Osteoblast (primary cell): ENCODE measurements around the gene HSPBP1. TPM values are rescaled to one million over a fixed set of nuclear protein-coding genes. Genes with fewer than 3 reads are reported as not detected.

Experiments
- DNase-seq: peaks from one replicate; pipeline ENCODE4 v3.0.0; 2011; ENCODE audit warnings: low spot score, mixed read lengths; ENCODE audit not compliant: insufficient read length; ENCODE audit errors: missing footprints
- H2AFZ ChIP-seq: 2 replicates; pipeline ENCODE4 v1.6.0; 2011; ENCODE audit warnings: mild to moderate bottlenecking, low read length
- H3K27ac ChIP-seq: 2 replicates; pipeline ENCODE4 v1.5.1; 2011; ENCODE audit warnings: mild to moderate bottlenecking, low read depth, low read length, moderate library complexity
- H3K27me3 ChIP-seq: 2 replicates; pipeline ENCODE4 v1.6.0; 2012; ENCODE audit warnings: mild to moderate bottlenecking, control low read depth, inconsistent platforms, low read length, moderate library complexity; ENCODE audit not compliant: insufficient read depth
- H3K36me3 ChIP-seq: 2 replicates; pipeline ENCODE4 v1.5.1; 2011; ENCODE audit warnings: mild to moderate bottlenecking, low read length, control low read depth, moderate library complexity; ENCODE audit not compliant: insufficient read depth
- H3K4me1 ChIP-seq: 2 replicates; pipeline ENCODE4 v1.5.1; 2011; ENCODE audit warnings: mild to moderate bottlenecking, low read length, control low read depth, moderate library complexity; ENCODE audit not compliant: insufficient read depth
- H3K4me2 ChIP-seq: 2 replicates; pipeline ENCODE4 v1.6.0; 2011; ENCODE audit warnings: mild to moderate bottlenecking, low read length; ENCODE audit not compliant: insufficient read depth
- H3K4me3 ChIP-seq: fragments of 200-600 bp; sonication (generic); 3 replicates; pipeline ENCODE4 v1.5.1; 2012; ENCODE audit warnings: mild to moderate bottlenecking, low read length, inconsistent platforms; ENCODE audit not compliant: insufficient read depth
- H3K79me2 ChIP-seq: 2 replicates; pipeline ENCODE4 v1.6.0; 2012; ENCODE audit warnings: mild to moderate bottlenecking, low read length, control low read depth, inconsistent platforms; ENCODE audit not compliant: insufficient read depth
- H3K9me3 ChIP-seq: 2 replicates; pipeline ENCODE4 v1.5.1; 2011; ENCODE audit warnings: low read depth, low read length, control low read depth
- H4K20me1 ChIP-seq: 2 replicates; pipeline ENCODE4 v1.6.0; 2012; ENCODE audit warnings: mild to moderate bottlenecking, low read length, control low read depth; ENCODE audit not compliant: insufficient read depth
- total RNA-seq: library from RNA; depleted of rRNA; stranded (reverse); fragments of >200 nt; gene quantifications from 2 replicates; pipeline ENCODE4 v1.2.3, GENCODE V29; 2012
- TF ChIP-seq, protein P1 (sequence below): IDR thresholded peaks from 2 replicates; pipeline ENCODE4 v1.5.1; 2011; ENCODE audit warnings: mild to moderate bottlenecking, low read depth, low read length, moderate library complexity; ENCODE audit errors: extremely low read depth

Gene HSPBP1
- total RNA-seq, 1 donor, result 26.4 TPM

DNA sequence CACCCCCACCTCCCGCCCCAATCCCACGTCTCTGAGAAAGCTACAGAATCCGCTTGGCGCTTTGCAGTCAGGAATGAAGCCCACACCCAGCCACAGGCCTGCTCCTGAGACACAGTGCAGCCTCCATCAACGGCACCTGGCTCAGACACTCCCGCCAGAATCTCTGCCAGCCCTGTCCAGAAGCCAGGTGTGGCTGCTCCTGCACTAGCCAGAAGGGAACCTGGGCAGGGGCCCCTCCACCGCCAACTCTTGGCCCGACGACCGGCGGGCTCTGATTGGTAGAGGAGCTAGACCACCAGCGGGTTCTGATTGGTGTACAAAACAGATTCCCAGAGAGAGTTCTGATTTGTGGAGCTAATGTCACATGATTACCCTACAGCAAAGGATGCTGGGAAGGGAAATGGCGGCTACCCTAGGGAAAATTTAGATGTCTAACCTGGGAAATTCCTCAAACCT lies 18.2 kb downstream of the HSPBP1 start:
- H2AFZ ChIP-seq, result no peak overlapping the region
- no peak overlapping the region for H3K27ac ChIP-seq
- TF ChIP-seq, protein P1, sequence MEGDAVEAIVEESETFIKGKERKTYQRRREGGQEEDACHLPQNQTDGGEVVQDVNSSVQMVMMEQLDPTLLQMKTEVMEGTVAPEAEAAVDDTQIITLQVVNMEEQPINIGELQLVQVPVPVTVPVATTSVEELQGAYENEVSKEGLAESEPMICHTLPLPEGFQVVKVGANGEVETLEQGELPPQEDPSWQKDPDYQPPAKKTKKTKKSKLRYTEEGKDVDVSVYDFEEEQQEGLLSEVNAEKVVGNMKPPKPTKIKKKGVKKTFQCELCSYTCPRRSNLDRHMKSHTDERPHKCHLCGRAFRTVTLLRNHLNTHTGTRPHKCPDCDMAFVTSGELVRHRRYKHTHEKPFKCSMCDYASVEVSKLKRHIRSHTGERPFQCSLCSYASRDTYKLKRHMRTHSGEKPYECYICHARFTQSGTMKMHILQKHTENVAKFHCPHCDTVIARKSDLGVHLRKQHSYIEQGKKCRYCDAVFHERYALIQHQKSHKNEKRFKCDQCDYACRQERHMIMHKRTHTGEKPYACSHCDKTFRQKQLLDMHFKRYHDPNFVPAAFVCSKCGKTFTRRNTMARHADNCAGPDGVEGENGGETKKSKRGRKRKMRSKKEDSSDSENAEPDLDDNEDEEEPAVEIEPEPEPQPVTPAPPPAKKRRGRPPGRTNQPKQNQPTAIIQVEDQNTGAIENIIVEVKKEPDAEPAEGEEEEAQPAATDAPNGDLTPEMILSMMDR, result no peak
- H4K20me1 ChIP-seq, result peaks cover 13% of the 10 kb centered on the region
- no peak overlapping the region for H3K4me2 ChIP-seq
- H3K27me3 ChIP-seq, result no peaks in the 10 kb centered on the region
- H3K9me3 ChIP-seq, result no peaks in the 10 kb centered on the region
- no peaks in the 10 kb centered on the region for H3K36me3 ChIP-seq
- H3K4me1 ChIP-seq, result peaks cover 18% of the 10 kb centered on the region
- DNase-seq, result no peak
- no peak overlapping the region for H3K4me3 ChIP-seq
- peaks cover 27% of the 10 kb centered on the region for H3K79me2 ChIP-seq

- no peaks in the 10 kb centered on the region for H3K9me3 ChIP-seq
- peak overlapping the region; percentile 99 for H2AFZ ChIP-seq
- no peaks in the 10 kb centered on the region for H3K27me3 ChIP-seq
- H3K36me3 ChIP-seq, result no peaks in the 10 kb centered on the region
- H3K79me2 ChIP-seq, result peaks cover 41% of the 10 kb centered on the region
- peaks cover 33% of the 10 kb centered on the region for H4K20me1 ChIP-seq
- peak overlapping the region; percentile 94 for H3K4me3 ChIP-seq
- TF ChIP-seq, protein P1, result no peak
- DNase-seq, result no peak
- H3K4me1 ChIP-seq, result peaks cover 28% of the 10 kb centered on the region
- H3K27ac ChIP-seq, result peak overlapping the region; percentile 92
- peak overlapping the region; percentile 95 for H3K4me2 ChIP-seq
Observed at GRCh38 chr19:55259540-55260210, 20.2 kb downstream of the HSPBP1 start.

DNA sequence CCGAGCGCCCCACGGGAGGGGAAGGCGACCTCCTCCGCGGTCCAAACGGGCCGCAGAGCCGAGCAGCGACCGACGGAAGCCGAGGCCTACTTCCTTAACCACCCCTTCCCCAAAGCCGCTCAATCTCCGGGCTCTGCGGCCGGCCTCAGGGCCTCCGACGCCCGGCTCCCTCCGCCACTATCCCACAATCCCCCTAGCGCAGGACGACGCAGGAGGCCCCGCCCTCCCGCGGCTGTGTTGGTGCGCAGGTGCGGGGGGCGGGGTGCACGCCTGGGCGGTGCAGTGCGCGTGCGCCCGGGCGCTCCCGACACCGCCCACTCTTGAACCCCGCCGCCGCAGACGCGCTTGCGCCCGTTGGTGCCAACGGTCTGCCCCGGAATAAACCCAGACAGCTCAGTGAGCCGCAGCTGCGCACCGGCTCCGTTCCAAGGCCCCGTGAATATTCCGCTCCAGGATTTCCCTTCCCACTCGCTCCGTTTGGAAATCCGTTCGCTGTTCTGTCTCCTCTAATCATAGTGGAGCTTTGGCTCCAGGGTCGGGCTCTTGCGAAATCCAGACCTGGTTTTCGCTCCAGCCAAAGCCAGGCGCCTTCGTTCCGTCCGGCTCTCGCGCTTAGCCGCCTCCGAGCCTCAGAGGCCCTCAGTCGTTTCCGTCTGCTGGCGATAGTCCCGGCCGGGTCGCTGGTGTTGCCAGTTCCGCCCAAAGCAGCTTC lies 20.9 kb downstream of the HSPBP1 start, which contains the start of gene PPP6R1:
Gene PPP6R1 (minus strand): TSS at position 190 of the 712 bp plus-strand sequence. CDS start 11,914 bp downstream, outside the sequence.
- Histone ChIP-seq H3K9me3 (no peaks in the 10 kb centered on the region), H3K4me2 (peak within 1 kb of the TSS; percentile 95), H3K79me2 (peaks cover 48% of the 10 kb centered on the region), H4K20me1 (peaks cover 40% of the 10 kb centered on the region), H3K4me1 (peaks cover 28% of the 10 kb centered on the region), H3K27ac (peak within 1 kb of the TSS; percentile 92), H2AFZ (peak within 1 kb of the TSS; percentile 99), H3K27me3 (no peaks in the 10 kb centered on the region), H3K4me3 (peak within 1 kb of the TSS; percentile 94), H3K36me3 (no peaks in the 10 kb centered on the region)
- TF ChIP-seq, protein P1, result no peak
- peak; percentile 100 for DNase-seq

DNA sequence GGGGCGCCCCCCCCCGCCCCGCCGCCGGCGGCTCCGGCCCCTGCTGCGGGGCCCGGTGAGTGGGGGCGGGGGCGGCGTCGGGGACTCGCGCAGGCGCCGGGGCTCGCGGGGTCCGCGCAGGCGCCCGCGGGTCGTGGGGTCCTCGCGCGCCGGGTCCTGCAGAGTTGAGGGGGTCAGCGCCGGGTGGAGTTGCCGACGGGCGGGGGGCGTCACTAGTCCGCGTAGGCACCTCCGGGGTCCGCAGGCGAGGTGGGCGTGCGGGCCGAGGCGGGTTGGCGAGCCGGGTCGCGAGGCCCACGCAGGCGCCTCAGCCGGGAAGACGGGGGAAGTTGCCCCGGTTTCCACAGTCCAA lies 21.5 kb downstream of the HSPBP1 start:
- Histone ChIP-seq H3K4me2 (peak overlapping the region; percentile 86), H2AFZ (peak overlapping the region; percentile 76), H3K79me2 (peaks cover 53% of the 10 kb centered on the region)

More for the DNA sequence above, 21.5 kb downstream of the HSPBP1 start:
- DNase-seq, result peak; percentile 95
- peak overlapping the region; percentile 91 for H3K27ac ChIP-seq
- H3K27me3 ChIP-seq, result no peaks in the 10 kb centered on the region
- H3K4me1 ChIP-seq, result peaks cover 28% of the 10 kb centered on the region
- H3K4me3 ChIP-seq, result peak overlapping the region; percentile 94
- no peaks in the 10 kb centered on the region for H3K9me3 ChIP-seq
- TF ChIP-seq, protein P1, result no peak
- peaks cover 4% of the 10 kb centered on the region for H3K36me3 ChIP-seq
- H4K20me1 ChIP-seq, result peaks cover 45% of the 10 kb centered on the region
